Measurements from ENCODE around the gene GSTA4. TPM values are rescaled to one million over a fixed set of nuclear protein-coding genes. Genes with fewer than 3 reads are reported as not detected.

GSTA4 gene
- total and polyA plus RNA-seq, 2 experiments from 2014 or later, result 19.3 to 29.9 TPM

DNA sequence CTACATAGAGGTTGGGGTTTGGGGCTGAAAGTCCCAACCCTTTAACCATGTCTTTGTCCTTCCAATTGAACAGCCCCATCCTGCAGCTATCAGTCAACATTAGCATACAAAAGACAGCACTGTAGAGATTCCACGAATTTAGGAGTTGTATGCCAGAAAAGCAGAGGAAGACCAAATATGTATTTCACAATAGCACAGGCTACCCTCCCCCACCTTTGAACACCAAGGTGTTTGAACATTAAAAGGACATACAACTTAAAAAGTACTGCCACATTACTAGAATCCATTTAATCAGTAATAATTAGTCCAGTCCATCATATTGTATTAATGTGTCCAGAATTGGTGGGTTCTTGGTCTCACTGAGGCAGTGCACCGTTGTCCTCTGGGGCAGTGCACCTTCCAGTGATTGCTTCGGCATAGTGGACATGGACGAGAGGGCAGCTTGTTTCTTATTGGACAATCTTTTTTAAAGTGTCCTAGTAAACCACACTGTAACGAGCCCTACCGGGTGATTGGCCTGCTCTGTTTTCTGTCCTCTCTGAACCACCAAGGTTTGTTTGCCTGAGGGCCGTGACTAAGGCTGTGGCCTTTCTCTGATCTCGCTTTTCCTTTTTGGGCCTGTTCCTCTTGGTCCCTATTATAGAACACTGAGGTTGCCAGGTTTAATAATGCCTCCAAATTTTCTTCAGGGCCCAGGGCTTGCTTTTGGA is 36.4 kb downstream of the GSTA4 start (continued):
- TF ChIP-seq JUNB (IDR thresholded peaks at IDR 0.05; ENCODE audit: unreplicated experiment) (no peak), EZH2 (IDR thresholded peaks at IDR 0.05; ENCODE audit: low read depth, unreplicated experiment) (no peak), NANOG (IDR thresholded peaks at IDR 0.05; ENCODE audit: borderline replicate concordance) (no peak)

DNA sequence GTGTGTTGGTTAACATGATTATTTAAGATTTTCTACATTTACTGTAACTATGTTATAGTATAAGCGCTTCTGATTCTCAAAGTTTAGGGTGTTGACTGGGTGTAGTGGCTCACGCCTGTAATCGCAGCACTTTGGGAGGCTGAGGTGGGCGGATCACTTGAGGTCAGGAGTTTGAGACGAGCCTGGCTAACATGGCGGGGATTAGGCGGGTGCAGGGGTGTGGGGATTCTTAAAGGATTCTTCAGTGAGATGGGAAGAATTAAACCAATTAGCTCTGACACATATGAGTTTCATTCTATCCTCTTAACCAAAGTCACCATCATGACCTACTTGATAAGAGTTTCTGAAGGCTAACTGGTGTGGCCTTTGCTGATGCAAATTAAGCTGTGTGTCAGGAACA is 39.2 kb downstream of the GSTA4 start:
- Mint-ChIP-seq H3K4me3 (no peak overlapping the region), H3K27ac (no peak overlapping the region), H3K9me3 (peaks cover under 1% of the 10 kb centered on the region; the same call in 1 of the 3 replicates), H3K4me1 (peaks cover 22% of the 10 kb centered on the region), H3K36me3 (ENCODE audit: low read depth) (peaks cover under 1% of the 10 kb centered on the region; the same call in 1 of the 3 replicates), H3K27me3 (ENCODE audit: insufficient read depth, low read depth, poor library complexity) (peaks cover 4% of the 10 kb centered on the region)
- Histone ChIP-seq H3F3A (replicated peaks; ENCODE audit: low read depth) (no peaks in the 10 kb centered on the region), H3K27me3 (ENCODE audit: insufficient read depth) (no peaks in the 10 kb centered on the region), H3K36me3 (ENCODE audit: insufficient read depth) (no peaks in the 10 kb centered on the region), H3K4me3 (no peak overlapping the region), H3K4me1 (ENCODE audit: insufficient read depth) (peaks cover 8% of the 10 kb centered on the region; the same call in 1 of the 2 replicates), H2AFZ (no peak overlapping the region), H4K20me1 (replicated peaks; ENCODE audit: insufficient read depth) (no peaks in the 10 kb centered on the region), H3K9me2 (ENCODE audit: insufficient read depth) (peaks cover 13% of the 10 kb centered on the region), H3K4me2 (no peak overlapping the region), H3K79me2 (replicated peaks; ENCODE audit: insufficient read depth) (no peaks in the 10 kb centered on the region), H3K27ac (ENCODE audit: low read depth) (no peak overlapping the region)
- ATAC-seq, result no peak
- DNase-seq (ENCODE audit: low spot score), result no peak
- no peak for TF ChIP-seq JUNB (IDR thresholded peaks at IDR 0.05; ENCODE audit: unreplicated experiment)
- TF ChIP-seq ZNF462 (CRISPR knock-in tag; IDR thresholded peaks at IDR 0.05), result no peak
- no peak for TF ChIP-seq NANOG (IDR thresholded peaks at IDR 0.05; ENCODE audit: borderline replicate concordance)
- no peak for TF ChIP-seq ZNF114 (CRISPR knock-in tag; IDR thresholded peaks at IDR 0.05)
- TF ChIP-seq EZH2 (IDR thresholded peaks at IDR 0.05; ENCODE audit: low read depth, unreplicated experiment), result no peak
- no peak for TF ChIP-seq CREB1 (CRISPR knock-in tag; IDR thresholded peaks at IDR 0.05; ENCODE audit: low read depth)
- no peak for TF ChIP-seq ETS1 (IDR thresholded peaks at IDR 0.05)
- TF ChIP-seq STAT1 (IDR thresholded peaks at IDR 0.05; ENCODE audit: unreplicated experiment), result no peak
- no peak for TF ChIP-seq POLR2AphosphoS5 (IDR thresholded peaks at IDR 0.05; ENCODE audit: low read depth)
- no peak for TF ChIP-seq ZNF331 (CRISPR knock-in tag; IDR thresholded peaks at IDR 0.05; ENCODE audit: low read depth)
- TF ChIP-seq REST (IDR thresholded peaks at IDR 0.05; ENCODE audit: unreplicated experiment), result no peak
- TF ChIP-seq EZH2phosphoT487 (IDR thresholded peaks at IDR 0.05; ENCODE audit: unreplicated experiment), result no peak
